Lung (tissue), 12 donors: ENCODE data around the gene CNOT2. TPM values are rescaled to one million over a fixed set of nuclear protein-coding genes. Genes with fewer than 3 reads are reported as not detected.

Source experiments
- ATAC-seq: fragments of 200-7000 bp; cut with Tn5 transposase; one replicate; pipeline ENCODE4 v1.9.1; 2020; ENCODE audit warnings: moderate number of reproducible peaks; ENCODE audit not compliant: insufficient read depth, low FRiP score
- DNase-seq, 3 donors: peaks; one replicate each; pipeline ENCODE4 v3.0.0-alpha.2; 2013 to 2017
- H3K27ac ChIP-seq, 2 donors: one replicate each; pipeline ENCODE4 v1.5.1; 2013; ENCODE audit warnings: mild to moderate bottlenecking in 2 of 2, moderate library complexity in 2 of 2, control low read depth in 1 of 2, inconsistent platforms in 1 of 2, low read depth in 1 of 2, low read length in 1 of 2
- H3K27me3 ChIP-seq, 3 donors: one replicate each; pipeline ENCODE4 v1.5.1; 2013; ENCODE audit warnings: low read length in 2 of 3; ENCODE audit not compliant: control insufficient read depth in 3 of 3, insufficient read depth in 3 of 3
- H3K36me3 ChIP-seq, 4 donors: one replicate each; pipeline ENCODE4 v1.5.1; 2013; ENCODE audit warnings: low read length in 4 of 4, mild to moderate bottlenecking in 1 of 4, moderate library complexity in 1 of 4; ENCODE audit not compliant: control insufficient read depth in 4 of 4, insufficient read depth in 4 of 4
- H3K4me1 ChIP-seq, 5 donors: one replicate each; pipeline ENCODE4 v1.5.1; 2013; ENCODE audit warnings: low read length in 5 of 5, mild to moderate bottlenecking in 2 of 5, moderate library complexity in 1 of 5; ENCODE audit not compliant: control insufficient read depth in 5 of 5, insufficient read depth in 5 of 5
- H3K4me3 ChIP-seq: one replicate; pipeline ENCODE4 v1.5.1; 2013; ENCODE audit warnings: mild to moderate bottlenecking, control low read depth, moderate library complexity
- H3K9ac ChIP-seq, 2 donors: one replicate each; pipeline ENCODE4 v1.5.1; 2013; ENCODE audit warnings: low read length in 2 of 2, control low read depth in 1 of 2; ENCODE audit not compliant: insufficient read depth in 1 of 2
- H3K9me3 ChIP-seq, 4 donors: one replicate each; pipeline ENCODE4 v1.5.1; 2013; ENCODE audit warnings: low read length in 3 of 4, mild to moderate bottlenecking in 1 of 4, moderate library complexity in 1 of 4; ENCODE audit not compliant: control insufficient read depth in 4 of 4, insufficient read depth in 3 of 4
- WGBS, 2 donors: extraction: QIAGEN DNeasy Blood & Tissue Kit; methylation state at CpG; one replicate each; pipeline ENCODE4 v1.1.7; 2013; 5-methylcytosine and 5-hydroxymethylcytosine counted together
- polyA plus RNA-seq, 2 donors: library from polyadenylated mRNA; stranded (reverse); fragments of 200-250 nt; gene quantifications; one replicate each; pipeline ENCODE4 v1.2.1, GENCODE V29; 2013
- total RNA-seq, 2 donors: library from RNA; depleted of rRNA in 1 of 2; stranded (reverse); fragments of >200 nt in 1 of 2; gene quantifications; one replicate each; pipeline ENCODE4 v1.2.1, GENCODE V29; 2014 to 2021
- TF ChIP-seq, protein P1 (sequence below): IDR thresholded peaks from 2 replicates; pipeline ENCODE4 v1.5.1; 2012; ENCODE audit warnings: mild to moderate bottlenecking; ENCODE audit errors: control extremely low read depth, extremely low read depth
- donor health status: control.
- donor health status: control.
- donor health status: Bipolar disorder and iron deficiency.
- donor health status: healthy.
- donor health status: DM: yes; HTN: yes; CAD: no.

CNOT2 gene
- total and polyA plus RNA-seq, 4 donors = 21.9 to 243 (median 40.3) TPM

DNA sequence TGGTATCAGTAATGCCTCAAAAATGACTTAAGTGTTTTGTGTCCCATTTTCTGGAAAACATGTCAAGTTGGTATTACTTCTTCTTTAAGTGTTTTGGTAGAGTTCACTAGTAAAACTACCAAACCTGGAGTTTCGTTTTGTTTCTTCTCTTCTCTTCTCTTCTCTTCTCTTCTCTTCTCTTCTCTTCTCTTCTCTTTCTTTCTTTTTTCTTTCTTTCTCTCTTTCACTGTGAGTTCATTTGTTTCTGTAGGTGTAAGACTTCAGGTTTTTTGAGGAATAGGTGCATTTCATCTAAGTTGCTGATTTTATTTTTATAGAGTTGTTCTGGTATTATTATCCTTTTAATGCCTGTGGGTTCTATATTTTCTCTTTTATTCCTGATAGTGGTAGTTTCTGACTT is 21.9 kb downstream of the CNOT2 start:
- H3K4me1 ChIP-seq = peaks cover 0 to 18% (median 5%) of the 10 kb centered on the region in 5 donors
- H3K9ac ChIP-seq = no peak overlapping the region
- H3K4me3 ChIP-seq = no peak overlapping the region
- WGBS, 2 donors = 87 to 88% methylated on average over 1 of the region's 1 CpG
- H3K9me3 ChIP-seq = no peaks in the 10 kb centered on the region
- no peaks in the 10 kb centered on the region for H3K36me3 ChIP-seq
- H3K27me3 ChIP-seq = no peaks in the 10 kb centered on the region
- TF ChIP-seq, protein P1, sequence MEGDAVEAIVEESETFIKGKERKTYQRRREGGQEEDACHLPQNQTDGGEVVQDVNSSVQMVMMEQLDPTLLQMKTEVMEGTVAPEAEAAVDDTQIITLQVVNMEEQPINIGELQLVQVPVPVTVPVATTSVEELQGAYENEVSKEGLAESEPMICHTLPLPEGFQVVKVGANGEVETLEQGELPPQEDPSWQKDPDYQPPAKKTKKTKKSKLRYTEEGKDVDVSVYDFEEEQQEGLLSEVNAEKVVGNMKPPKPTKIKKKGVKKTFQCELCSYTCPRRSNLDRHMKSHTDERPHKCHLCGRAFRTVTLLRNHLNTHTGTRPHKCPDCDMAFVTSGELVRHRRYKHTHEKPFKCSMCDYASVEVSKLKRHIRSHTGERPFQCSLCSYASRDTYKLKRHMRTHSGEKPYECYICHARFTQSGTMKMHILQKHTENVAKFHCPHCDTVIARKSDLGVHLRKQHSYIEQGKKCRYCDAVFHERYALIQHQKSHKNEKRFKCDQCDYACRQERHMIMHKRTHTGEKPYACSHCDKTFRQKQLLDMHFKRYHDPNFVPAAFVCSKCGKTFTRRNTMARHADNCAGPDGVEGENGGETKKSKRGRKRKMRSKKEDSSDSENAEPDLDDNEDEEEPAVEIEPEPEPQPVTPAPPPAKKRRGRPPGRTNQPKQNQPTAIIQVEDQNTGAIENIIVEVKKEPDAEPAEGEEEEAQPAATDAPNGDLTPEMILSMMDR = no peak
- no peak overlapping the region for H3K27ac ChIP-seq
- DNase-seq = no peak
- no peak for ATAC-seq

DNA sequence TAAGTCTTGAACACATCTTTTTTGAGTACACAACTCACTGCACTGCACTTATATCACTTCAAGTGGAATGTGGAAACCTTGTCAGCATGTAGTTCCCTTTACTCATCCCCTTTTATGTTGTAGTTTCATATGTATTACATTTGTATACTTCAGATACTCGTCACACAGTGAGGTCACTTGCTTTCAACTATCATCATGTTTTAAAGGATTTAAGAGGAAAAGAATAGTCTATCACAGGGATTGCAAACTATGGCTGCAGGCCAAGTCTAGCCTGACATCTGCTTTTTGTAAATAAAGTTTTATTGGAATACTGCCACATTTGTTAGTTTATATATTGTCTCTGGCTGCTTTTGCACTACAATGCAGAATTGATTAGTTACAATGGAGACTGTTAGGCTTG is 24.3 kb downstream of the CNOT2 start:
- H3K27me3 ChIP-seq = no peaks in the 10 kb centered on the region
- peak; percentile 18 to 65 (median 61) for DNase-seq
- H3K4me1 ChIP-seq = peaks cover 0 to 27% (median 9%) of the 10 kb centered on the region in 5 donors
- no peak overlapping the region for H3K27ac ChIP-seq
- H3K9ac ChIP-seq = no peak overlapping the region
- no peak for ATAC-seq
- H3K4me3 ChIP-seq = no peak overlapping the region
- TF ChIP-seq, protein P1 = no peak
- 58 to 61% methylated on average over 1 of the region's 1 CpG for WGBS, 2 donors
- H3K36me3 ChIP-seq = no peaks in the 10 kb centered on the region
- no peaks in the 10 kb centered on the region for H3K9me3 ChIP-seq

DNA sequence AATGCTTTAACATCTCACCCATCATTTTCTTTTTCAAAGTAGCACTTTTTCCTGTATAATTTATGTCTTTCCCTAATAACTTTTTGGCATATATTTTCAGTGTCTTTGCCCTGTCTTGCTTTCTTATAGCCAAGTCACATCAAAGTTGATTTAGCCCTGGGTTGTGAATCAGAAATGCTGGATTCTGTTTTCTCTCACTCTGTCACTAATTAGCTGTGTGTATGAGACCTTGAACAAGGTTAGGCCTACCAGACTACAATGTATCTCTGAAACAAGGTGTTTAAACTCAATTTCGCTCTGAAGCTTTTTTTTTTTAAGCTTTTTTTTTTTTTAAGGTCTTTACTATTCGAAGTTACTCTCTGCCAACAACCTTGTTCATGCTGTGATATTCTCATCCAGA is 25.7 kb downstream of the CNOT2 start:
- Histone ChIP-seq H3K9me3 (no peaks in the 10 kb centered on the region), H3K9ac (no peak overlapping the region), H3K4me1 (peaks cover 0 to 25% (median 9%) of the 10 kb centered on the region in 5 donors), H3K4me3 (no peak overlapping the region), H3K27me3 (no peaks in the 10 kb centered on the region), H3K27ac (no peak overlapping the region), H3K36me3 (no peaks in the 10 kb centered on the region)
- DNase-seq = no peak
- 87 to 97% methylated on average over 2 of the region's 2 CpGs for WGBS, 2 donors
- ATAC-seq = no peak
- TF ChIP-seq, protein P1 = no peak

DNA sequence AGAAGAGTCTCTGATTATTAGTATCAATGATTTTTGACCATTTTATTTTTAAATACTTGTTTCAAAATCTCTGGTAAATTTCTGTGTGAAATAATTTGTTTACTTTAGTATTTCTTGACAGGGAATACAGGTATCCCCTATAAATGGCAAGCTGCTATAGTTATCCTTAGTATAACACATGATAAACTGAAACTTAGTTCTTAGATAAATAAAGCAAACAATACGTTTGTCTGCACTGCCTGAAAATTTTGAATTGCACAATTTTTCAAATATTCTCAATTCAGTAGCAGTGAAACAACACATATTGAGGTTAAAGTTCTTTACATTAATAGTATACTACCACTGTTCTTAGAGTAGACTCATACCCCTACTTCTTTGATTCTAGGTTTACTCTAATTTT is 26.9 kb downstream of the CNOT2 start:
- no peak for DNase-seq
- no peak overlapping the region for H3K27ac ChIP-seq
- 31 to 36% methylated on average over 1 of the region's 1 CpG for WGBS, 2 donors
- H3K9ac ChIP-seq = no peak overlapping the region
- no peaks in the 10 kb centered on the region for H3K9me3 ChIP-seq
- TF ChIP-seq, protein P1 = no peak
- no peak for ATAC-seq
- H3K36me3 ChIP-seq = peaks cover 0 to 5% (median 0%) of the 10 kb centered on the region in 4 donors
- no peak overlapping the region for H3K4me3 ChIP-seq
- peaks cover 0 to 18% (median 6%) of the 10 kb centered on the region in 5 donors for H3K4me1 ChIP-seq
- no peaks in the 10 kb centered on the region for H3K27me3 ChIP-seq
